GM12878 (cell line): ENCODE data around the gene KCNH6. TPM values are rescaled to one million over a fixed set of nuclear protein-coding genes. Genes with fewer than 3 reads are reported as not detected.

Experiments used
- ATAC-seq: fragments of 200-7000 bp; cut with Tn5 transposase; 3 replicates; pipeline ENCODE4 v1.9.1; 2020; ENCODE audit warnings: mild to moderate bottlenecking, moderate library complexity
- BruUV-seq: library from RNA; stranded (reverse); fragments of 400-500 nt; replicated peaks from 2 replicates; lab custom pipeline; 2021; lab: Mats Ljungman, UMichigan
- CTCF ChIA-PET: fragments of 300-600 bp; sonication (Branson Sonifier 250); formaldehyde crosslinking; extraction: SDS; loops from one replicate; lab custom pipeline; 2021; ENCODE audit warnings: inconsistent platforms; lab: Yijun Ruan, JAX
- POLR2A ChIA-PET: fragments of 350-600 bp; formaldehyde crosslinking; extraction: SDS; loops from one replicate; lab custom pipeline; 2021; ENCODE audit warnings: inconsistent platforms; lab: Charles Lee
- RAD21 ChIA-PET: fragments of 300-600 bp; sonication (Branson Sonifier 250); formaldehyde crosslinking; loops from one replicate; lab custom pipeline; 2023; ENCODE audit warnings: antibody characterized with exemption; ENCODE audit not compliant: unreplicated experiment; lab: Charles Lee
- SMC1A ChIA-PET: fragments of 300-600 bp; sonication (Branson Sonifier 250); formaldehyde crosslinking; loops from one replicate; lab custom pipeline; 2023; ENCODE audit not compliant: unreplicated experiment, uncharacterized antibody; lab: Charles Lee
- DNase-seq: peaks from one replicate; pipeline ENCODE4 v3.0.0-alpha.2; 2011; ENCODE audit warnings: low read depth, low spot score
- FAIRE-seq: peaks from 3 replicates; lab custom pipeline; 2011; peaks lifted over from hg19 to GRCh38; lab: Jason Lieb, UNC
- H2AFZ ChIP-seq: 2 replicates; pipeline ENCODE4 v1.6.0; 2011; ENCODE audit warnings: low read depth, low read length, control low read depth; ENCODE audit not compliant: control insufficient read depth
- H3K27ac ChIP-seq: 2 replicates; pipeline ENCODE4 v1.5.1; 2011; ENCODE audit warnings: control low read depth; ENCODE audit not compliant: control insufficient read depth, insufficient read depth
- H3K27me3 ChIP-seq, 2 experiments: replicated peaks in 1 of 2; 2 replicates each; pipeline versions ENCODE4 v1.6.0 to v1.6.1; 2011; ENCODE audit warnings: low read length in 1 of 2; ENCODE audit not compliant: control insufficient read depth in 2 of 2, insufficient read depth in 2 of 2
- H3K36me3 ChIP-seq, 2 experiments: 2 replicates each; pipeline ENCODE4 v1.5.1; 2011; ENCODE audit warnings: low read length in 1 of 2; ENCODE audit not compliant: control insufficient read depth in 2 of 2, insufficient read depth in 2 of 2
- H3K4me1 ChIP-seq: 2 replicates; pipeline ENCODE4 v1.6.1; 2011; ENCODE audit warnings: mild to moderate bottlenecking, low read length, moderate library complexity, mixed read lengths; ENCODE audit not compliant: control insufficient read depth, insufficient read depth
- H3K4me2 ChIP-seq: 2 replicates; pipeline ENCODE4 v1.6.0; 2011; ENCODE audit warnings: control low read depth; ENCODE audit not compliant: control insufficient read depth, insufficient read depth
- H3K4me3 ChIP-seq: fragments of 200-600 bp; sonication (generic); 2 replicates; pipeline ENCODE4 v1.5.1; 2016
- H3K79me2 ChIP-seq: 2 replicates; pipeline ENCODE4 v1.6.0; 2011; ENCODE audit warnings: low read length; ENCODE audit not compliant: control insufficient read depth, insufficient read depth
- H3K9ac ChIP-seq: 2 replicates; pipeline ENCODE4 v1.8.0; 2011; ENCODE audit warnings: low read length, control low read depth, mixed read lengths; ENCODE audit not compliant: control insufficient read depth, insufficient read depth
- H3K9me3 ChIP-seq: replicated peaks from 3 replicates; pipeline ENCODE4 v1.5.1; 2011; ENCODE audit warnings: mild to moderate bottlenecking, low read length; ENCODE audit not compliant: control insufficient read depth, insufficient read depth
- H4K20me1 ChIP-seq: 2 replicates; pipeline ENCODE4 v1.6.0; 2011; ENCODE audit not compliant: control insufficient read depth, insufficient read depth
- FOS ChIP-seq: IDR thresholded peaks from 3 replicates; pipeline ENCODE4 v1.6.1; 2011; ENCODE audit warnings: borderline replicate concordance; ENCODE audit not compliant: insufficient read length; ENCODE audit errors: extremely low read depth
- KDM1A ChIP-seq: fragments of 200-600 bp; sonication (generic); IDR thresholded peaks from 2 replicates; pipeline ENCODE4 v1.6.1; 2016; ENCODE audit warnings: borderline replicate concordance
- MYC ChIP-seq: IDR thresholded peaks from 2 replicates; pipeline ENCODE4 v1.6.1; 2011; ENCODE audit warnings: mild to moderate bottlenecking, low read length, moderate library complexity, inconsistent platforms; ENCODE audit not compliant: insufficient read depth, insufficient replicate concordance, insufficient read length, severe bottlenecking
- NFYA ChIP-seq: IDR thresholded peaks from 2 replicates; pipeline ENCODE4 v1.6.1; 2011; ENCODE audit warnings: low read depth, mild to moderate bottlenecking, low read length, improper control_type of control experiment, borderline replicate concordance
- ZBED1 ChIP-seq: IDR thresholded peaks from 2 replicates; pipeline ENCODE4 v1.6.1; 2016; ENCODE audit warnings: borderline replicate concordance
- ZNF592 ChIP-seq: fragments of 450-650 bp; IDR thresholded peaks from 2 replicates; pipeline ENCODE4 v1.6.1; 2017; ENCODE audit warnings: mild to moderate bottlenecking, moderate library complexity
- WGBS: methylation state at CpG from one replicate; pipeline ENCODE4 v1.1.6; 2016; ENCODE audit warnings: low lambda C conversion rate; ENCODE audit not compliant: insufficient replicate concordance, insufficient coverage; ENCODE audit errors: missing lambda C conversion rate; 5-methylcytosine and 5-hydroxymethylcytosine counted together
- in situ Hi-C: fragments of 300-500 bp; cut with MboI; formaldehyde crosslinking; loops from 9 replicates; pipeline ENCODE4 v1.14.3; 2018; ENCODE audit warnings: mixed read lengths
- intact Hi-C: fragments of 100-400 bp; cut with micrococcal nuclease; formaldehyde crosslinking; loops from one replicate; pipeline ENCODE4 v1.14.2; 2022; ENCODE audit not compliant: unreplicated experiment
- polyA plus RNA-seq, 11 experiments: library from polyadenylated mRNA; depleted of rRNA in 4 of 11; unstranded in 6 of 11; stranded (reverse) in 5 of 11; fragments of >200 nt; fragmentation: Nextera tagmentation in 4 of 11; fragmentation: Illumina TruSeq in 1 of 11; extraction: Ambion mirVana in 4 of 11; extraction: Trizol in 1 of 11; gene quantifications; 1 replicate in 1 of 11; 2 replicates in 10 of 11; pipeline versions ENCODE4 v1.2.1 to v1.2.3, GENCODE V29; 2011 to 2016; ENCODE audit warnings: inconsistent platforms in 2 of 11, missing spikeins in 2 of 11, low read depth in 1 of 11
- total RNA-seq, 4 experiments: library from RNA; depleted of rRNA in 3 of 4; stranded (reverse); fragments of >200 nt in 3 of 4; fragmentation: Illumina TruSeq in 1 of 4; extraction: Trizol in 1 of 4; gene quantifications; 2 replicates each; pipeline versions ENCODE4 v1.2.1 to v1.2.3, GENCODE V29; 2013 to 2021
- TF ChIP-seq, protein P1 (sequence below), 3 experiments: IDR thresholded peaks in 2 of 3; conservative IDR thresholded peaks in 1 of 3; 2 replicates each; pipeline ENCODE4 v1.5.1; 2011; ENCODE audit warnings: low read depth in 3 of 3, low read length in 3 of 3, mild to moderate bottlenecking in 3 of 3, control low read depth in 2 of 3, moderate library complexity in 2 of 3, inconsistent platforms in 1 of 3, mixed read lengths in 1 of 3; ENCODE audit not compliant: control insufficient read depth in 2 of 3, insufficient read depth in 1 of 3; ENCODE audit errors: extremely low read depth in 1 of 3

KCNH6 gene
- total and polyA plus RNA-seq, 10 of the 15 experiments (the other 5 are each of a cell fraction or from before 2014, with no cell fraction given): not detected

DNA sequence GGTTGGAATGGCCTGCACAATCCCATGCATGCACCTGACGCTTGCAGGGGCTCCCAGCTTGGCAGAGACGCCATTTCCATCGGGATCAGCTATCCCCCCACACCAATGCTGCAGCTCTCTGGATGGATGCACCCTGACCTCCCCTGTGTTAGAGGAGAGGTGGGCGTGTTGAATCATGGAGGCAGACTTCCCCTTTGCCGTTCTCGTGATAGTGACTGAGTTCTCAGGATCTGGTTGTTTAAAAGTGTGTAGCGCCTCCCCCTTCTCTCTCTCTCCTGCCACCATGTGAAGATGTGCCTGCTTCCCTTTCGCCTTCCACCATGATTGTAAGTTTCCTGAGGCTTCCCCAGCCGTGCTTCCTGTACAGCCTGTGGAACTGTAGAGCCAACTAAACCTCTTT, 17.8 kb upstream of the KCNH6 start:
- 37% methylated on average over 9 of the region's 9 CpGs for WGBS
- no TSS peak for BruUV-seq
- Histone ChIP-seq H3K4me3 (no peak overlapping the region), H2AFZ (no peak overlapping the region), H3K9ac (no peak overlapping the region), H3K9me3 (no peaks in the 10 kb centered on the region; the same call in 2 of the 3 replicates), H3K27ac (no peak overlapping the region), H4K20me1 (no peaks in the 10 kb centered on the region), H3K79me2 (no peaks in the 10 kb centered on the region), H3K4me1 (no peaks in the 10 kb centered on the region), H3K27me3 (peaks cover 0 to 2% of the 10 kb centered on the region in 2 experiments; a peak in 1 of 4 replicates), H3K4me2 (no peak overlapping the region), H3K36me3 (no peaks in the 10 kb centered on the region)
- ATAC-seq: no peak
- intact Hi-C loops: no loop called here
- TF ChIP-seq, protein P1, sequence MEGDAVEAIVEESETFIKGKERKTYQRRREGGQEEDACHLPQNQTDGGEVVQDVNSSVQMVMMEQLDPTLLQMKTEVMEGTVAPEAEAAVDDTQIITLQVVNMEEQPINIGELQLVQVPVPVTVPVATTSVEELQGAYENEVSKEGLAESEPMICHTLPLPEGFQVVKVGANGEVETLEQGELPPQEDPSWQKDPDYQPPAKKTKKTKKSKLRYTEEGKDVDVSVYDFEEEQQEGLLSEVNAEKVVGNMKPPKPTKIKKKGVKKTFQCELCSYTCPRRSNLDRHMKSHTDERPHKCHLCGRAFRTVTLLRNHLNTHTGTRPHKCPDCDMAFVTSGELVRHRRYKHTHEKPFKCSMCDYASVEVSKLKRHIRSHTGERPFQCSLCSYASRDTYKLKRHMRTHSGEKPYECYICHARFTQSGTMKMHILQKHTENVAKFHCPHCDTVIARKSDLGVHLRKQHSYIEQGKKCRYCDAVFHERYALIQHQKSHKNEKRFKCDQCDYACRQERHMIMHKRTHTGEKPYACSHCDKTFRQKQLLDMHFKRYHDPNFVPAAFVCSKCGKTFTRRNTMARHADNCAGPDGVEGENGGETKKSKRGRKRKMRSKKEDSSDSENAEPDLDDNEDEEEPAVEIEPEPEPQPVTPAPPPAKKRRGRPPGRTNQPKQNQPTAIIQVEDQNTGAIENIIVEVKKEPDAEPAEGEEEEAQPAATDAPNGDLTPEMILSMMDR (IDR thresholded peaks at IDR 0.05 in 2 of 3, conservative IDR thresholded peaks at IDR 0.05 in 1 of 3; ENCODE audit: control insufficient read depth in 2 of 3, extremely low read depth in 1 of 3, insufficient read depth in 1 of 3, low read depth in 3 of 3, low read length in 3 of 3): no peak
- TF ChIP-seq MYC (no peak), NFYA (no peak), KDM1A (no peak), ZBED1 (no peak), FOS (no peak), ZNF592 (no peak)
- ChIA-PET RAD21 (no interaction called here), CTCF (interaction anchor here (1.1 kb wide), 2 partner anchors 26 to 80 kb away, joined by 3 read pairs; no protein-coding TSS in a partner anchor), SMC1A (no interaction called here), POLR2A (no interaction called here)
- FAIRE-seq: no peak
- no peak for DNase-seq
- in situ Hi-C loops: no loop called here
